ENCODE measurements around the gene SLC43A1.

GRCh38 chr11:57458410-57459163, 56.9 kb downstream of the SLC43A1 start:
- TF ChIP-seq POLR2A (IDR thresholded peaks at IDR 0.05), result no peak
- peak; percentile 54 to 88 (median 70) for TF ChIP-seq CTCF (IDR thresholded peaks at IDR 0.05)
